ENCODE data around the gene NME8.

The NME8 gene

DNA sequence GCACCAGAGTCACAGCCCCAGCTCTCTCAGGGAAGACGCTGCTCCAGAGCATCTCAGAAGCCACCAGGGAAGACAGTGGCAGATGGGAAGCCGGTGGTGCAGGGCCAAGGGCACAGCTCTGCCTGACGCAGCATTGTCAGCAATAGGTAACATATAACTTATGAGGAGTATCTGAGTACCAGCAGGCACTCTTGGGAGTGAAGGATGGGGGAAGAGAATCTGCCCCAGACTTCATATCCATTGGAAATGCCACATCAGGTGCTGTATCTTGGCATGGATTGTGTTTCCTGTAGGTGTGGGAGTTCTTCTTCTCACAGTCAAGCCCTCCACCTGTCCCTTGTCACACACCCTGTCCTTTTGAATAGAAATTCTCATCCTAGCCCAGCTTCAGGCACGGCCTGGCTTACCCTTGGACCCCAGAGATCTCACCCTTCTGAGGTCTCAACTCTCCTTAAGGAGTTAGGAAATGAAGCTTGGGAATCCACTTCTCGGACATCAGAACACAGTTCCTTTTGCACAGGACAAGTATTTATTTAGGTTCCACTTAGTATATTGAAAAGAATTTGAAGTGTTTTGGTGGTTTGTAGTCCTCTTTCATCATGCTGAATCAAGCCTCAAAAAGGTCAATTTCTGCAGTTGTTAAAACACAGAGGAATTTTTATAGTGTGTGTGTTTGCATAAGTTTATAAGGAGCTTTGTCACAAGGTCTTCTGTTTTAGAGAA is 82.0 kb downstream of the NME8 start:
- FAIRE-seq (no peak), DNase-seq (ENCODE audit: insufficient read length, low spot score) (no peak)

- no peak for FAIRE-seq
- DNase-seq (ENCODE audit: insufficient read length, low spot score): no peak
These were observed 84.1 kb downstream of the NME8 start for GRCh38 chr7:37932543-37932942.

GRCh38 chr7:37933018-37933566 is 84.7 kb downstream of the NME8 start:
- DNase-seq (ENCODE audit: insufficient read length, low spot score) (no peak), FAIRE-seq (no peak)

GRCh38 chr7:37942934-37943610 is 94.7 kb downstream of the NME8 start:
- FAIRE-seq (peak; percentile 52), DNase-seq (ENCODE audit: insufficient read length, low spot score) (no peak)

GRCh38 chr7:37943905-37944736 is 95.7 kb downstream of the NME8 start:
- FAIRE-seq (peak; percentile 67), DNase-seq (ENCODE audit: insufficient read length, low spot score) (no peak)

DNA sequence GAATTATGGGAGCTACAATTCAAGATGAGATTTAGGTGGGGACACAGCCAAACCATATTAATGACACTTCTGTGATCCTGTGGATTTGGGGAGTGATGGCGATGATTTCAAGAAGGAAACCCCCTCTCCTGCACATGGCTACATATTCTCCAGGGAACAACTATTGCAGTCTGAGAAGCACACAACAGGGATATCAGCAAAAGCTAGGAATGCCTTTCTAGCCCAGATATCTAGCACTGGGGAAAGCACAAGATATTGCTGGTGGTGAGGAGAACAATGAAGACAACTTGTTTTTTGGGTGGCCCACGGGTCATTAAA is 96.3 kb downstream of the NME8 start:
- FAIRE-seq: peak; percentile 59

DNA sequence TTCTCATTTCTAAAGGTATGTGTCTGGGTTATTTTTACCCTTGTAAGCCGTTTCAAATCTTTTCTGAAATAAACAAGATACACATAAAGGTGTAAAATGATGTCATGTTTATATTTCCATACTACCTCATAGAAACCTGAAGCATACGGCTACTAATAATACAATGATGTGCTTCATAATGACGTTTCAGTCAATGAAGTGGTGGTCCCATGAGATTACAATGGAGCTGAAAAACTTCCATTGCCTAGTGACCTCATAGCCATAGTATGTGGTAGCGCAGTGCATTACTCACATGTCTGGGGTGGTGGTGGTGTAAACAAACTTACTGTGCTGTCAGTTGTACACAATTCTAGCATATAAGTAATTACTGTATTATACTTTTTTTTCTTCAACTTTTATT is 96.9 kb downstream of the NME8 start:
- DNase-seq (ENCODE audit: insufficient read length, low spot score) (no peak), FAIRE-seq (no peak)

More for the DNA sequence above, 96.3 kb downstream of the NME8 start:
- no peak for DNase-seq (ENCODE audit: insufficient read length, low spot score)

DNA sequence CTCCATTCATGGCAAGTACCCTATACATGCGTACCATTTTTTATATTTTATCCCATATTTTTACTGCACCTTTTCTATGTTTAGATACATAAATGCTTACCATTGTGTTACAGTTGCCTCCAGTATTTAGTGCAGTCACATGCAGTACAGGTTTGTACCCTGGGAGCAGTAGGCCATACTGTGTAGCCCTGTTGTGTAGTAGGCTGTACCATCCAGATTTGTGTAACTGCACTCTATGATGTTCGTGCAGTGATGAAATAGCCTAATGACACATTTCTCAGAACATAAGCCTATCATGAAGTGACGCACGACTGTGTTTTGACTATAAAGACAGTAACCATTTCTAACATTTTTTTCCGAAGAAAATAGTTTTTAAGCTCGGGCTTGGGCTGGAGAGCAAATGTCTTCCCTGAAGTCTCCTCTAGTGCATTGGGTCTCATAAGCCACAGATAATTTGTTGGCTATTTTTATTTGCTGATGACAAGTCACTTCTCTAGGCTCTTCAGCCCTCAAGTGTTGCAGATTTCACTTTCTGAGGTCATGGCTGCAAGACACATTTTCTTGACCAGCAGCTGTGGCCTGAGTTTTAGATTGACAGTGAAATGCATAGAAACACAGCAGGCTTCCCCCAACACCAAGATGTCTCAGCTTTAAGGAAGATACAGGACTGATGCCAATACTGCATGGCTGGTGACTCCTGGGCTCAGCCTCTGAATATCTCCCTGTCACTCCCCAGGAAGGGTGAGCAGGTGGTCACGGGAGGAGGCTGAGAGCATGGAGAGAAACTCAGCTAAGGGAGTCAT is 98.9 kb downstream of the NME8 start:
- no peak for FAIRE-seq

DNA sequence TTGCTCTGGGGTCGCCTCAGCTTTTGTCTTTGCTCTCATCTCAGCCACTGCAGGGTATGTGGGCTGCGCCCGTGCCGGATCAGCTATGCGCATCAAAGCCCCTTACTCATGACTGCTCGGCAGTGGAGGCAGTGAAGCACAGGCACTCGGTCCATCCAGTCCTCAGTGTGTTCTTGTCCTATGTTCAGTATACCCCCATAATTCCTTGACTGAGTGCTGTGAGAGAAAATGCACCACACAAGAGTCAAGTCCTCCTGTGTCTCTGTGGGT is 99.5 kb downstream of the NME8 start:
- DNase-seq (ENCODE audit: insufficient read length, low spot score) (no peak), FAIRE-seq (no peak)

More for the DNA sequence above, 98.9 kb downstream of the NME8 start:
- no peak for DNase-seq (ENCODE audit: insufficient read length, low spot score)

All from GM19239 (cell line).